HTERT RPE-1 (cell line): ENCODE measurements around the gene ZNFX1.
"Not testable (repeated sequence)": the region's sequence is repeated elsewhere in the genome, so short reads cannot be mapped to it uniquely, and the experiment has no call there.

Experiments
- in situ Hi-C: fragments of 300-500 bp; cut with MboI; formaldehyde crosslinking; loops from 4 replicates; pipeline ENCODE4 v1.14.3; 2020; ENCODE audit warnings: low sequenced_read_pairs

The ZNFX1 gene

DNA sequence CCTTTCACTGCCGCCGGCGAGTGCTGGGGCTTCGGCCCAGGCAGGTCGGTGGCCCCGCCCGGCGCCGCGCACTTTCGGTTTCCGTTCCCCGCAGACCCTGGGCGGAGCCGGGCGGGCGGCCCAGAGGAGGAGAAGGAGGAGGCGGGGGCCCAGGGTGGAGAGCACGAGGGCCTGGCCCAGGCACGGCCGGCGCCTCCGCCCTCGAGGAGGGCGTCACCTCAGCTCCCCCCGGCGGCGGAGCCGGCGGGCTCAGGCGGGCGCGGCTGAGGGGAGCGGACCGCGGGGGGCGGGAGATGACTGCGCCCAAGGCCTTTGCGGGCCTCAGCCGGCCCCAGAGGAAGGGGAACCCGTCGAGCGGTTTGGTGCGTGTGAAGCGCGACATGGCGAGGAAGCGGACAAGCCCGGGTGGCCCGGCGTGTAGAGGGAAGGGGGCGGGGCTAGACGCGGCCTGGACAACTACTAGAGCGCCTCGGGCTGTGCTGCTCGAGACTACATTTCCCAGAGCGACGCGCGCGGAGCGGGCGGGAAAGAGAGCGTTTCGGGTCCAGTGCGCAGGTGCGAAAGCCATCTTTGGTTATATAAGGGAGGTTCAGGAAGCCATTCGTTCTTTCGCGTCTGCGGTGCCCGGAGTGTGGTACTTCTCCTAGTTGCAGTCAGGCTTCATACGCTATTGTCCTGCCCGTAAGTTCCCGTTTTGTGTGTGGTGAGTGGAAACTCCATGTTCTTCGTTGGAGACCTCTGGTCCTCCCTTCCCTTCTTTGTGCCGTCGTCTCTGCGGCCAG, at the start of gene ZNFX1:
ZNFX1 (minus strand) TSS at position 22 of the 782 bp plus-strand sequence. CDS start 2,218 bp downstream, outside the sequence.
- in situ Hi-C loops = no loop called here

DNA sequence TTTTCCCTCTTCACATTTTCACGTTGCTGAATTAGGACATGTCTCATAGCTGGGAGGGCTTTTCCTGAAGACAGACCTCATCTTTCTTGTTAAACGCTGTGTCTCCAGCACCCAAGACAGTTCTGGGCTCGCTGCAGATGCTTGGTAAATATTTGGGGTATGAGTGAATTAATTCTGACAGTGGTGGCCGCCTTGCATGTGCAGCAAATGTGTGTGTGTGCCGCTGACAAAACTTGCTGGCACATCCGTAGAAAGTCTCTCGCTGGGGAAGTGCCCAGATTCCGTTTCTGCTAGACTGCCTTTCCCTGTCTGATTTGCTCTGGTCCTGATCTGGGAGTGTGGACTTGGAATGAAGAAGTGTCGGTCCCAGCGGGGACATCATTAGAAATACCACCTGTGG, 48.2 kb upstream of the ZNFX1 start:
- in situ Hi-C loops = no loop called here

DNA sequence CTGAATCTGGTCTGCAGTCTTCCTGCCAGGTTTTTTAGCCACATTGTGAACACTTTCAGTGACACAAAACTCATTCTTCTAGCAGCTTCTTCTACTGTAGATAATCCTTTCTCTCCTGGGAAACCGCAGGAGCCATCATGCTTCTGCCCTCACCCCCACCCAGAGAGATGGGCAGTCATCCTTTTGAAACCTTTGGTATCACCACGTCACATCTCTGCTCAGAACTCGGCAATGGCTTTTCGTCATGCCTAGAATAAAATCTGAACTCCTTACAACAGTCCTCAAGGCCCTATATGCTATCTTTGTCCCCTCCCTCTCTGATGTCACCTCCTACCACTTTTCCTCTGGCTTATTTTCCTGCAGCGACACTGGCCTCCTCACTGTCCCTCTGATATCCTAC, 46.4 kb upstream of the ZNFX1 start:
- in situ Hi-C loops = no loop called here

DNA sequence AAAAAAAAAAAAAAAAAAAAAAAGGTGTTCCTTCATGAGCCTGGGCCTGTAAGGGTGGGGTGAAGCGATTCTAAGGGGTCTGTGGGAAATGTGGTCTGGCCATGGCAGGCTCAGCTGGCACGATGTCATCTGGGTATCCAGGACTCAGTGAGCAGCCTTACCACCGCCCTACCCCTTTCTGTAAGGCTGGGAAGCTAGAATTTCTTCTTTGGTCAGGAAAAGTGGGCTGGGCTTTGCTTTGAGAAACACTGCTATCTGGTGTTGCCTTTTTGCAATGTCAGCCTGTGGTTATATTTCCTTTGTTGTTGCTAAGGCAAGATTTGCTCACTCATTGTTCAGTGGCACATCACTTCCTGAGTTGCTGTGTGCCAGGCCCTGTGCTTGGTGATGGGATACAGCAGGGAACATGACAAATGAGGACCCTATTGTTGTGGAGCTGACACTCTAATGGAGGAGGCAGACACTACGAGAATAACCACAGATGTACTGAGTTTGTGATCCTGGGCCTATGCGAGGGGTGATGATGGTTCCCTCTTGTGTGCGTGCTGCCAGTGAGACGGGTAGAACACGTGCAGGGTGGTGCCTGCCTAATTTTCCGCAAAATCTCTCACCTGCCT, 45.9 kb upstream of the ZNFX1 start:
- in situ Hi-C loops = no loop called here

DNA sequence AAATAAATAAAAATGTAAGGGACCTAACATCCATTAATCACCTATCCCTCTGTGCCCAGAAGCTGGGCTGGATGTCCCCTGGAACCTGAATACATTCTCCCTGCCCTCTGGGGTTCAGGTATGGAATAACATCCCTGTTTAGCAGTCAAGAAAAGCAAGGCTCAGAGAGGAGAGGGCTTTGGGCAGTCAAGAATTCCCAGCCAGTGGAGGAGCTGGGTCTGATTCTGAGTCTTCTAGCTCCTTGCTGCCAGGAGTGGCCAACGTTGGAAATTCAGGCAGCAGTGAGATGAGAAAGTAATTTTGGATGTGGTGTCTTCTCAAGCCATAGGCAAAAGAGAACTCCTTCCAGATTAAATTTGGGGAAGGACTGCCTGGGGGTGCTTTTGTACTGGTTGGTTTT, 42.6 kb upstream of the ZNFX1 start:
- in situ Hi-C loops = no loop called here

DNA sequence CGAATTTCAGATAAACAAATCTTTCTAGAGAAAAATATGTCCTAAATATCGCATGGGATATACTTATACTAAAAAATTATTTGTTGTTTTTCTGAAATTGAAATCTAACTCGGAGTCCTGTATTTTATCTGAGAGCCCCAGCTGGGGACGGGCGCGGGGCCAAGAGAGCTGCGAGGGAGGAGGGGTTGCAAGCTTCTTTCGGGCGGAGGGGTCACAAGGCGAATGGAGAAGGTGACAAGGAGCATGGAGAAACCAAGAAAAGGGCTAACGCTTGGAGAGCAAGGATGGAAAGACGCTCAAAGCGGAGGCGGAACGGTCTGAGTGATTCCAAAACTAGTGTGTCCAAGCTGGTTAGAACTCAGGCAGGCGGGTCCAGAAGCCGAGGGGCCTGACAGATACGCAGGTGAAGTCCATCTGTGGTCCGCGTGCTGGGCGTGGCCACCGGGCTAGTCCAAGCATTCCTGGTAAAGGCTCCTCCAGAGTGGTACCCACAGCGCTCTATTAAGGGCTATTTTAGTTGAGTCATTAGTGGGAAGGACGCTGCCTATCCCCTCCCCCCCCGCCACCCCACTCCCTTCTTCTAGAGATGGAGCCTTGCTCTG, 41.5 kb upstream of the ZNFX1 start:
- in situ Hi-C loops = no loop called here

DNA sequence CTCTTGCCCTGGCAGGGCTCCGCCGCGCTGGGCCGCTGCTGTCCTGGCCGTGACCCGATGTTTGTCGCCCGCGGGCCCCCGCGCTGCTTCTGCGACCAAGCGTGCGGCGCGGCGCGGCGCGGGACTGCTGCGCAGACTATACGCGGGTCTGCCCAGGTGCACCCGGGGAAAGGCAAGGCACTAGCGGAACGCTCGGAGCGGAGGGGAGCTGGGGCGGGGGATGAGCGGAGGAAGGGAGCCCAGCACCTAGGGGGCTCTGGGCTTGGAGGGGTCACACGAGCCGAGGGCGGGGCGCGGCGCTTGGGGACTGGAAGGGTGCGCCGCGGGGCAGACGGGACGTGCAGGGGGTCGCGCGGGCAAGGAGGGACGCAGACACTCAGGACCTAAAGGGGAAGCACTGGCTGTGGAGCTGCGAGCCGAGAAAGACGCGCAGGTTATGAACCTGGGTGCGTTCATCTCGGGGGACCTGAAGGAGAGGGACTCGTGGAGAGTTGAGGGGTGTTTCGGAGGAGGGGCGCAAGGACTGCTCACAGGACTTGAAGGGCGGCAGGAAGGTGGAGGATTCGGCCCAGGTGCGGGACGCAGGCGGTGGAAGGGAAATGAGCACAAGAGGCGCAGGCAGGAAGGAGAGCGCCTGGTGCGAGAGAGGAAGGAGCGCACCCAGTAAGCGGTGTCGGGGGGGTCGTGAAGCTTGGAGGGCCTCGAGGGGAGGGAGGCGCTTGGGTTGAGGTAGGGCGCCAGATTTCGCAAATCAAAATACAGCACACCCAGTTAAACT, 40.8 kb upstream of the ZNFX1 start:
- in situ Hi-C loops = no loop called here

DNA sequence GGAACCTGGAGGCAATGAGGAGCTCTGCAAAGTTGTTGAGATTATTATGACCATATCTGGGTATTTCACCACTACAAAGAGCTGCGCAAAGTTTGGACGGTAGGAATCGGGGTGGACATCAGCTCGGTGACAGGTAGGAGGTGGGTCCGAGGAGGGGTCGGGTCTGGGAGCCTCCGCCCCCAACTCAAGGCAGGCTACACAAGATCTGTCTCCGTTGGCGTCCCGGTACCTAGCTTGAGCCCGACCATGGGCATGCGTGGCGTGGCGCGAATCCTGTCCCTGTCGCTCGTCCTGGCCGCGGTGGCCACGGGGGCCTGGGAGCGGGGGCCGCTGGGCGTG, 40.2 kb upstream of the ZNFX1 start:
- in situ Hi-C loops = no loop called here

DNA sequence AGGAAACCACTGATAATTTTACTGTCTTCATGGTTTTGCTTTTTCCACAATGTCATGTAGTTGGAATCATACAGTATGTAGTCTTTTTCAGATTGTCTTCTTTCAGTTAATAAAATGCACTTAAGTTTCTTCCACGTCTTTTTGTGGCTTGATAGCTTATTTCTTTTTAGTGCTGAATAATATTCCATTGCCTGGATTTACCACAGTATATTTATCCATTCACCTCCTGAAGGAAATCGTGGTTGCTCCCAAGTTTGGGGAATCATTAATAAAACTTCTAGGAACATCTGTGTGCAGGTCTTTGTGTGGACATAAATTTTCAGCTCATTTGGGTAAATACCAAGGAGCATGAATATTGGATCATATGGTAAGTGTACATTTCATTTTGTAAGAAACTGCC, 38.8 kb upstream of the ZNFX1 start:
- in situ Hi-C loops = no loop called here

DNA sequence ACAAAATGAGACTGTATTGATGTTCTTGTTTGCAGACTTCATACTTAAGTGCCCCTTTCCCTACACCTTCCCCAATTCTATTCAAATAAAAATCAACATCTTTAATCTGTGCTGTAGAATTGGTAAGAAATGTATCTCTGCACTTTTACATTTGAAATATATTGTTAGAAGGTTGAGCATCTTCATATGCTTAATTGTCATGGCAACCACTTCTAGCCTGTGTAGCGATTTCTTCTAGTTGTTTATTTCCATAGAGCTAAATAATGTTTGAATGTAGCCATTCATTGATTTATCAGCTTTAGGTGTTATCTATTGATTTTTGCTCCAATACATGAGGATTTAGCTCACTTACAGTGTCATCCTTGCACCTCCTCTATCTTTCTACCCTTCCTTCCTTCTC, 37.7 kb upstream of the ZNFX1 start:
- in situ Hi-C loops = no loop called here

DNA sequence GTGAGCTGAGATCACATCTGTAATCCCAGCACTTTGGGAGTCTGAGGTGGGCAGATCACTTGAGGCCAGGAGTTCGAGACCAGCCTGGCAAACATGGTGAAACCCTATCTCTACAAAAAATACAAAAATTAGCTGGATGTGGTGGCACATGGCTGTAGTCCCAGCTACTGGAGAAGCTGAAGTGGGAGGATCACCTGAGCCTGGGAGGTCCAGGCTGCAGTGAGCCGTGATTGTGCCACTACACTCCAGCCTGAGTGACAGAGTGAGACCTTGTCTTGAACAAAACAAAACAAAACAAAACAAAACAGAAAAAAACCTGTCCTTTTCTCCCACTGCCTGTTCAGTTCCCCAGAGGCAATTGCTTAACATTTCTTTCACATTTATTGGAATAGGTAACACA, 36.2 kb upstream of the ZNFX1 start:
- in situ Hi-C loops = not testable (repeated sequence)

DNA sequence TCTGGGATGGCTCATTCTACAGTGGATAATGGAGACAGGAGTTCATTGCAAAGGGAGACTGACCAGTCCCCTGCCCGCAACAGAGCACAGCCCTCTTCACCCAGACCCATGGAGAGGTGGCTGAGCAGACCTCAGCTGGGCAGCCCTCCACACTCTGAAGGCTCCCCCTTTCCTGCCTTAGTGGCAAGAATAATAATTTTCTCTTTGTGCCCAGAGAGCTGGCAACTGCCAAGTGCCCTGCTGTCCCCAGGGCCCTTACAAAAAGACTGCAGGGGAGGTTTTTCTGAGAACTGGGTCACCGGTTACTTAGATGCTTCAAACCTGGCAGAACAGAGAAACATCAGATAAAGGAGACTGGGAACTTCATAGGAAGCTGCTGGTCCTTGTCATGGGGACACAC, 35.4 kb upstream of the ZNFX1 start:
- in situ Hi-C loops = no loop called here

DNA sequence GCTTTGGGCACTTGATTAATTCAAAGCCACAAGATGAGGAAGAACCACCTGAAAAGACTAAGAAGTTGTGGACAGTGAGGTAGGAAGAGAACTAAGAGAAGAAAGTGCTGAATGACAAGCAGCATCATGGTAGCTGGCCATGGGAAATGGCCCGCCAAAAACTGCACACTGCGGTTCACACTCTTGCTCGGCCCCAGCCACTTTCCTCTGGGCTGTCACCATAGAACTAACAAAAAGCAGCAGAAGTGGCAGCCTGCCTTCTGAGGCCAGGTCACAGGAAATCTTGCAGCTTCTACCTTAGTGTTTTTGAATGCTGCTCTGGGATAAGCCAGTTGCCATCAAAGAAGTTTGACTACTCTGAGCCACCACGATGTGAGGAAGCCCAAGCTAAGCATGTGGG, 34.8 kb upstream of the ZNFX1 start:
- in situ Hi-C loops = no loop called here

DNA sequence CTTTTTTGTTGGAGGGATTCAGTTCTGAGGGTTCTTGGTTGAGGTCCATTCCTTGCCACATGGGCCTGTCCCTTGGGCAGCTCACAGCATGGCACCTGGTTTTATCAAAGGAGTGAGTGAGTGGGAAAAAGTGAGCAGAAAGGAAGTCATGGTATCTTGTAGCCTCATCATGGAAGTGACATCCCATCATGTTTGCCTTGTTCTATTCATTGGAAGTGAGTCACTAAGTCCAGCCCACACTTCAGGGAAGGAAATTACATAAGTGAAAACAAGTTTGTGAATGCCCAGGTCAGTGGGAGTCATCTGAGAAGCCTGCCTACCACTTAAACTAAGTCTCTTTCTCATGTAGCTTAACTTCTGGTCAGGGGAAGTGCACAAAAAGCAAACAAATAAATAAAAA, 32.8 kb upstream of the ZNFX1 start:
- in situ Hi-C loops = no loop called here

DNA sequence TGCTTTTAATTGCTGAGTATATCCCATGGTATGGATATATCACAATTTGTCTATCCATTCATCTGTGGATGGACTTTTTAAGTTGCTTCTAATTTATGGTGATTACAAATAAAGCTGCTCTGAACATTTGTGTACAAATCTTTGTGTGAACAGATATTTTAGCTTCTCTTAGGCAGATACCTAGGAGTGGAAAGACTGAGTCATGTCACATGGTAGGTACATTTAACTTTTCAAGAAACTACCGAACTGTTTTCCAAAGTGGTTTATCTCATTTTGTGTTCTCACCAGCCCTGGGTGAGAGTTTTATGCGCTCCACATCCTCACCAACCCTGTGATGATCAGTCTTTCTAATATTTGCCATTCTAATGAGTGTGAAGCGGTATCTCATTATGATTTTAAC, 31.0 kb upstream of the ZNFX1 start:
- in situ Hi-C loops = no loop called here

DNA sequence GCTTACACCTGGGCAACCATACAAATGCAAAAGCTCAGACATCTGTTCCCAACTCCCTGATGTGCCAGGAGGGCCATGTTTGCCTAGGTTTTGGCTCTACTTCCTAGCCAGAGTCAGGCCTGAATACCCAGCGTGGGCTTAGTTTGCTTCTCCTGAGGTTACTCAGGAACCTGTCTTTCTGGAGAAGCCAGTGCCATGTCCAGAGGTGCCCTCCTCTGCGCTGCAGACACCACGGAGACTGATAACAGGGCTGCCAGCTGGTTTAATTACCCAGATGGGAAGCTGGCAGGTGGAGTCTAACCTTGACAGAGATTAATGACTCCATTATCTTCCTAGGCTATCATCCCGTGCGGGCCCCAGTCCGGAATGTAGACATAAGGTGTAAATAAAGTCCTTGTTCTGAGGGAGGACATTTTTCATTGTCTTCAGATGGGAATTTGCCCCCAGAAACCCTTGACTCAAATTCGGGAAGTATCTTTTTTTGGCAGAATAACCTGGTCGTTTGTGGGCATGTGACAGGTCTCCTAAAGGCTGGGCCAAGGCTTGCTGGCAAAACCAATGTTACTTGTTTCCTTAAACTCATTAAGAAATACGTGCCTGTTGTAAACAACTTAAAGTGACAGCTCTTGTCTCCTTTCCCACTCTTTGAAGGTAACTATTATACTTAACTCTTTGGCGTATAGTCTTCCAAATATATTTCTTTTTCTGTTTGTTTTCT, 29.2 kb upstream of the ZNFX1 start:
- in situ Hi-C loops = no loop called here

DNA sequence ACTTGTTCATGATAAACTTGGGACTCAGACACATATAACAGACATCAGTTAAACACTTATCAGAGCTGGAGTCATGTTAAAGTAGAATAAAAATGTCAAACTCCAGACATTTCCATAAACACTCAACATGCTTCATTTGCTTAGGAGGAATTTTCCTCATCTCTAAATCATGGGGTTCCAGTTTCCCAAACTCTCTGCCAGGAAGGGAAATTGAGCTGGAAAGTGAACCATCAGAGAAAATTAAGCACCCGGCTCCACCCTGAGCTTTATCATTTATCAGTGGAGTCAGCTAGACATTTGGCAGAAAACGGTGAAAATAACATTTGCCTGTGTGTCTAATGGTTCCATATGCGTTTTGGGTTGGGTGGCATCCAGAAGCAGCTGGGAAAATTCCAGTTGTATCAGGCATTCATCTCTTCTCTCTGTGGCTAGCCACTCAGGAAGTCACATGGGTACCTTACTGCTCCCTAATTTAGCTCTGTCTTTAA, 25.3 kb upstream of the ZNFX1 start:
- in situ Hi-C loops = no loop called here

DNA sequence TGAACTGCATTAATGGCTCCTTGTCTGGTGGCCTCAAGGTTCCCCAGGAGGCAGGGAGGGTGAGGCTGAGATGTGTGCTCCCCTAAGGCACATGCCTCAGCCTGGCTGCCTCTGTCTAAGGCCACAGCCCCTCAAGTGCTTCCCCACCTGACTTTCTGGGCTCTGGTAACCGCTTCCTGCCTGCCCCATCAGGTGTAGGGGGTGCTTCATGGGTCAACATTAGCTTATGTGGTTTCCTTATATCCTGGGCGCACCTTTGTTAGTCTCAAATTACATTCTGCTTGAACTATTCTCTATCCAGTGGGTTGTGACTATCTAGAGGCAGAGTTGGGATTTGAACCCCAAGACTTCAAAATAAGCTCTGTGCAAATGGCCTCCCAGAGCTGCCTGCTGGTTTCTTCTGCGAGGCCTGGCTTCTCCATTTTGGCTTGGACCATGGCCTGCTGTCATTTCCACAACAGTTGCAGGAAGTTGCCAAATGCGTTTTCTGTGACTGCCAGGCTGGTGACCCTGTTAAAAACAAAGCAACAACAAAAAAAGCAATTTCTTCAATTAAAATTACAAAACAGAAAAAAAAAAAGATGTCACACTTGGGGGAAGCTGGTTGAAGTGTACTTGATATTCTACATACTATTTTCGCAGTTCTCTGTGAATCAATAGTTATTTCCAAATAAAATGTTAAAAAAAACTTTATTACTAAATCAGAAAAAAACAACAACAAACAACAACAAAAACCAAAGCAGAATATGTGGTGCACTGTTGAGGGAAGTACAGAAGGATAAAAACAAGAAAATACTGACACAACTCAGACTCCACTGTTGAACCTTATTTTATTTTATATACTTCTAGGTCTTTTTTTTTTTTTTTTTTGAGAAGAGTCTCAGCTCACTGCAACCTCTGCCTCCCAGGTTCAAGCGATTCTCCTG, 20.0 kb upstream of the ZNFX1 start:
- in situ Hi-C loops = no loop called here

DNA sequence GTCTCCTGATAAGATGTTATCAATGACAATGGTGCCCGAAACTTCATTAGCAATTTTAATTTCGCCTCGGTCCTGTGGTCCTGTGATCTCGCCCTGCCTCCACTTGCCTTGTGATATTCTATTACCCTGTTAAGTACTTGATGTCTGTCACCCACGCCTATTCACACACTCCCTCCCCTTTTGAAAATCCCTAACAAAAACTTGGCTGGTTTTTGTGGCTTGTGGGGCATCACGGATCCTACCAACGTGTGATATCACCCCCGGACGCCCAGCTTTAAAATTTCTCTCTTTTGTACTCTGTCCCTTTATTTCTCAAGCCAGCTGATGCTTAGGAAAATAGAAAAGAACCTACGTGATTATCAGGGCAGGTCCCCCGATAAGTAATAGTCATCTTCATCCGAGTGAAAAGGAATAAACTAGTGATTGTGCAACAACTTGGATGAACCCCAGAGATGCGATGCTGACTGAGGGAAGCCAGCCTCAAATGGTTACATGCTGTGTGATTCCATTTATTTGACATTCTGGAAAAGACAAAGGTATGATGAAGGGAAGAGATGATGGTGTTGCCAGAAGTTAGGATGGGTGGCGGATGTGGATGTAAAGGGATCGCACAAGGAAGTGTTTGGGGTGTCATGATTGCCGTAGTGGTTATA, 16.3 kb upstream of the ZNFX1 start:
- in situ Hi-C loops = not testable (repeated sequence)
